Ecto neural progenitor cell (in vitro differentiated cells): ENCODE data around the gene OGFR.

ENCODE experiments used
- DNase-seq: peaks from one replicate; pipeline ENCODE4 v3.0.0-alpha.2; 2018; ENCODE audit warnings: low spot score

The OGFR gene

DNA sequence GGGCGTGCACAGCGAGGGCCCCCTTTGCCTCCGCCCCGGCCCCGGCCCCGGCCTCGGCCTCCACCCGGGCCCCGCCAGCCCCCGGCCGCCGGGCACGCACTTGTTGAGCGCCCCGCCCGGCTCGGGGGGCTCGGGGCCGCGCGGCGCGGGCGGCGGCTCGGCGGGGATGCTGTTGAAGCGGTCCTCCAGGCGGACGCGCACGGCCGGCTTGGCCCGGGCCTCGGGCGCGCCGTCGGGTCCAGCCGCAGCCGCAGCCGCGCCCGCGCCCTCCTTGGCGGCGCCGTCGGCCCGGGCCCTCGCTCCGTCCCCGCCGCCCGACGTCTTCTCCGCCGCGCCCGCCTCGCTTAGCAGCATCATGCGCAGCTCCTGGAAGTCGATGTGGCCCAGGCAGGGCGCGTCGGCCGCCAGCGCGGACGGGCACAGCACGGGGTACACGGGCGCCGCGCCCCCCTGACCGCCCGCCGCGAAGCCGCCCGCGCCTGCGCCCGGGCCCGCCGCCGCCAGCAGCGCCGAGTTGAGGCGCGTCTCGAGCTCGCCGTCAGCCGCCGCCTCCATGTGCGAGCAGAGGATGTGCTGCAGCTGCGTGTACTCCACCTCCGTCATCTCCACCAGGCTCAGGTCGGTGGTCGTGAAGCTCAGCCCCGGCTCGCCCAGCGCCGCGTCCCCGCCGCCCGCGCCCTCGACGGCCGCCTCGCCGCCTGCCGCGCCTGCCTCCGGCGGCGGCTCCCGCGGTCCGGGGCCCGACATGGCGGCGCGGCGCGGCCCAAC is 56.5 kb downstream of the OGFR start:
- peak; percentile 74 for DNase-seq

DNA sequence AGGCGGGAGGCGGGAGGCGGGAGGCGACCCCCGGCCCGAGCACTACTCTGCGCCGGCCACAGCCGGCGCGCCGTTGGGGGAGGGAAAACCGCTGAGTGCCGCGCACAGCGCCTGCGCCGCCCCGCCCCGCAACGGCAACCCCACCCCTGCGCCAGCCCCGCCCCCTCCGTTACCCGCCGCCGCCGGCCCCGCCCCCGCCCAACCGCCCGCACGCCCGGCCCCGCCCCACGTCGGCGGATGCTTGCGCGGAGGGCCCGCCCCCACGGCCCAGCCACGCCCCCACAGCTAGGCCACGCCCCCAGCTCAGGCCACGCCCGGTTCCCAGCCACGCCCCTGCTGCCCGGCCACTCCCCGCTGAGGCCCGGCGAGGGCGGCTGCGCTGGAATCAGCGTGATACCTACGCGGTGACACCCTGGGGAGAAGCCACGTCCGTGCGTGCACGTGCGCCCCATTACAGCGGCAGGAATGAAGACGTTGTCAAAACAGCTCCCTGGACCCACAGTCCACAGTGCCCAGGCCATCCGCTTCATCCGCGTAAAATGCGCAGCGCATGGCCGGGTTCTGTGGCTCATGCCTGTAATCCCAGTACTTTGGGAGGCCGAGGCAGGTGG is 57.2 kb downstream of the OGFR start, which contains the start of gene TCFL5:
Gene TCFL5 (minus strand): TSS at position 97 of the 611 bp plus-strand sequence. CDS start 152 bp downstream, outside the sequence.
- DNase-seq: peak; percentile 98
